Sciatic nerve (tissue), 2 donors: ENCODE data around the gene TAF5. TPM values are rescaled to one million over a fixed set of nuclear protein-coding genes. Genes with fewer than 3 reads are reported as not detected.
"Not testable (repeated sequence)": the region's sequence is repeated elsewhere in the genome, so short reads cannot be mapped to it uniquely, and the experiment has no call there.

Experiments used
- ATAC-seq: fragments of 200-7000 bp; cut with Tn5 transposase; one replicate; pipeline ENCODE4 v1.9.1; 2020; ENCODE audit warnings: mild to moderate bottlenecking, moderate library complexity
- DNase-seq: peaks from one replicate; pipeline ENCODE4 v3.0.0-alpha.2; 2020; ENCODE audit warnings: low spot score
- intact Hi-C: fragments of 100-400 bp; cut with DNase I; formaldehyde crosslinking; loops from one replicate; pipeline ENCODE4 v1.14.2; 2022
- total RNA-seq: library from RNA; stranded (reverse); fragmentation: NEBNext Ultra II Directional; extraction: Animal tissue kit (Norgen Biotek cat#: 25700); gene quantifications from one replicate; pipeline ENCODE4 v1.2.1, GENCODE V29; 2021
- donor health status: DM: no; HTN: no; CAD: no.
- donor health status: DM: no; HTN: no; CAD: no.

Gene TAF5
- total RNA-seq: 4.7 TPM

GRCh38 chr10:103367782-103368518 lies at the start of gene TAF5:
TSS of gene TAF5 (plus strand) at chr10:103367976. CDS start at chr10:103367990, 14 bp downstream.
- peak; percentile 93 for DNase-seq
- intact Hi-C loops: no loop called here
- ATAC-seq: peak; percentile 91

GRCh38 chr10:103327906-103328305 lies 39.9 kb upstream of the TAF5 start:
- intact Hi-C loops: no loop called here
- DNase-seq (peak; percentile 7), ATAC-seq (no peak)

- intact Hi-C loops: no loop called here
- DNase-seq (no peak), ATAC-seq (no peak)
Measured at GRCh38 chr10:103333934-103334520, 33.7 kb upstream of the TAF5 start.

- intact Hi-C loops: no loop called here
- no peak for ATAC-seq
- no peak for DNase-seq
Measured at GRCh38 chr10:103334567-103334966, 33.2 kb upstream of the TAF5 start.

- no peak for ATAC-seq
- DNase-seq: no peak
- intact Hi-C loops: no loop called here
Measured at GRCh38 chr10:103336370-103336769, 31.4 kb upstream of the TAF5 start.

GRCh38 chr10:103350175-103350516 lies 17.6 kb upstream of the TAF5 start:
- intact Hi-C loops: no loop called here
- DNase-seq (no peak), ATAC-seq (no peak)

GRCh38 chr10:103350517-103351260 lies 17.1 kb upstream of the TAF5 start, which contains the start of gene PCGF6:
TSS of gene PCGF6 (minus strand) at chr10:103351140. CDS start at chr10:103351066, 74 bp downstream.
- ATAC-seq (peak; percentile 97), DNase-seq (peak; percentile 88)
- intact Hi-C loops: no loop called here

- ATAC-seq: no peak
- intact Hi-C loops: no loop called here
Measured at GRCh38 chr10:103353281-103353680, 14.5 kb upstream of the TAF5 start.

GRCh38 chr10:103354567-103354966 lies 13.2 kb upstream of the TAF5 start:
- DNase-seq, ATAC-seq, intact Hi-C loops: not testable (repeated sequence)

More at GRCh38 chr10:103353281-103353680, 14.5 kb upstream of the TAF5 start:
- no peak for DNase-seq

GRCh38 chr10:103355906-103356599 lies 11.7 kb upstream of the TAF5 start:
- no peak for DNase-seq
- intact Hi-C loops: no loop called here
- no peak for ATAC-seq

GRCh38 chr10:103359493-103359892 lies 8.3 kb upstream of the TAF5 start:
- DNase-seq, ATAC-seq, intact Hi-C loops: not testable (repeated sequence)

- not testable (repeated sequence) for DNase-seq, ATAC-seq
Measured at GRCh38 chr10:103360791-103361190, 7.0 kb upstream of the TAF5 start.

GRCh38 chr10:103367379-103367781 lies 396 bp upstream of the TAF5 start:
- ATAC-seq (peak; percentile 4), DNase-seq (no peak)
- intact Hi-C loops: no loop called here

More at GRCh38 chr10:103360791-103361190, 7.0 kb upstream of the TAF5 start:
- intact Hi-C loops: not testable (repeated sequence)

GRCh38 chr10:103373544-103373943 lies 5.8 kb downstream of the TAF5 start:
- no peak for DNase-seq
- intact Hi-C loops: no loop called here
- ATAC-seq: no peak

GRCh38 chr10:103374263-103374662 lies 6.5 kb downstream of the TAF5 start:
- no peak for ATAC-seq
- DNase-seq: no peak
- intact Hi-C loops: no loop called here

- intact Hi-C loops: no loop called here
- DNase-seq (no peak), ATAC-seq (no peak)
Measured at GRCh38 chr10:103382769-103383168, 15.0 kb downstream of the TAF5 start.

- intact Hi-C loops: no loop called here
- no peak for DNase-seq
- ATAC-seq: no peak
Measured at GRCh38 chr10:103394180-103394579, 26.4 kb downstream of the TAF5 start.

GRCh38 chr10:103395754-103396066 lies 27.9 kb downstream of the TAF5 start:
- ATAC-seq (no peak), DNase-seq (no peak)
- intact Hi-C loops: no loop called here

- peak; percentile 100 for ATAC-seq
- intact Hi-C loops: no loop called here
- DNase-seq: peak; percentile 97
Measured at GRCh38 chr10:103396067-103396788, 28.5 kb downstream of the TAF5 start, which contains the start of the genes ATP5MK and PDCD11. TSS of gene ATP5MK (minus strand) at chr10:103396475. CDS start at chr10:103392457, 4,018 bp downstream. TSS of gene PDCD11 (plus strand) at chr10:103396626. CDS start at chr10:103398427, 1,801 bp downstream.
